NCI-H2227 treated with DMSO at 0.1 percent for 48 hours (cell line): Measurements from ENCODE around the gene PCDHA4.

ENCODE experiments used
- DNase-seq: peaks from one replicate; lab custom pipeline; 2025; lab: John Stamatoyannopoulos, UW

PCDHA4 gene

DNA sequence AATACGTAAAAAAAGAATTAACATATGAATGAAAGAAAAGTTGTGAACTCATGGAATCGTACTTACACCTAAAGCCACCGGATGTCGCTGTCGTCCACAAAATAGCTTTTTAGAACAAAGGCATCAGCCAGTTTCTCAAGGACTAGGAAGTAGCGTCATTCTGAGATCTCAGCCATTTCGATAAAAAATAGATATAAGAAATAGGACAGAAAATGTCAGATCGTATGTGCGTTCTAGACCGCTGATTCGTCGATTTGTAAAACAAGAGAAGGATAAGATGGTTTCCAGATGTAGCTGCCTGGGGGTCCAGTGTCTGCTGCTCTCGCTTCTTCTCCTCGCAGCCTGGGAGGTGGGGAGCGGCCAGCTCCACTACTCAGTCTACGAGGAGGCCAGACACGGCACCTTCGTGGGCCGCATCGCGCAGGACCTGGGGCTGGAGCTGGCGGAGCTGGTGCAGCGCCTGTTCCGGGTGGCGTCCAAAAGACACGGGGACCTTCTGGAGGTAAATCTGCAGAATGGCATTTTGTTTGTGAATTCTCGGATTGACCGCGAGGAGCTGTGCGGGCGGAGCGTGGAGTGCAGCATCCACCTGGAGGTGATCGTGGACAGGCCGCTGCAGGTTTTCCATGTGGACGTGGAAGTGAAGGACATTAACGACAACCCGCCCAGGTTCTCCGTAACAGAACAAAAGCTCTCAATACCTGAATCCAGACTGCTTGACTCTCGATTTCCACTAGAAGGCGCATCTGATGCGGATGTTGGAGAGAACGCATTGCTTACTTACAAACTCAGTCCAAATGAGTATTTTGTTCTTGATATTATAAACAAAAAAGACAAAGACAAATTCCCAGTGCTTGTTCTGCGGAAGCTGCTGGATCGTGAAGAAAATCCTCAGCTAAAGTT lies 49.2 kb downstream of the PCDHA4 start, which contains the start of gene PCDHA10:
PCDHA10 (plus strand) TSS at position 126 of the 903 bp plus-strand sequence; CDS start at position 278, 152 bp downstream.
- DNase-seq: no peak

DNA sequence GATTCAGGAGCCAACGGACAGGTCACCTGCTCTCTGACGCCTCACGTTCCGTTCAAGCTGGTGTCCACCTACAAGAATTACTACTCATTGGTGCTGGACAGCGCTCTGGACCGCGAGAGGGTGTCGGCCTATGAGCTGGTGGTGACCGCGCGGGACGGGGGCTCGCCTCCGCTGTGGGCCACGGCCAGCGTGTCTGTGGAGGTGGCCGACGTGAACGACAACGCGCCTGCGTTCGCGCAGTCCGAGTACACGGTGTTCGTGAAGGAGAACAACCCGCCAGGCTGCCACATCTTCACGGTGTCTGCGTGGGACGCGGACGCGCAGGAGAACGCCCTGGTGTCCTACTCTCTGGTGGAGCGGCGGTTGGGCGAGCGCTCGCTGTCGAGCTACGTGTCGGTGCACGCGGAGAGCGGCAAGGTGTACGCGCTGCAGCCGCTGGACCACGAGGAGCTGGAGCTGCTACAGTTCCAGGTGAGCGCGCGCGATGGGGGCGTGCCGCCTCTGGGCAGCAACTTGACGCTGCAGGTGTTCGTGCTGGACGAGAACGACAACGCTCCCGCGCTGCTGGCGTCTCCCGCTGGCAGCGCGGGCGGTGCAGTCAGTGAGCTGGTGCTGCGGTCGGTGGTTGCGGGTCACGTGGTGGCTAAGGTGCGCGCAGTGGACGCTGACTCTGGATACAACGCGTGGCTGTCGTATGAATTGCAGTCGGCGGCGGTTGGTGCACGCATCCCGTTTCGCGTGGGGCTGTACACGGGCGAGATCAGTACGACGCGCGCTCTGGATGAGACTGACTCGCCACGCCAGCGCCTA lies 50.5 kb downstream of the PCDHA4 start:
- DNase-seq: no peak

DNA sequence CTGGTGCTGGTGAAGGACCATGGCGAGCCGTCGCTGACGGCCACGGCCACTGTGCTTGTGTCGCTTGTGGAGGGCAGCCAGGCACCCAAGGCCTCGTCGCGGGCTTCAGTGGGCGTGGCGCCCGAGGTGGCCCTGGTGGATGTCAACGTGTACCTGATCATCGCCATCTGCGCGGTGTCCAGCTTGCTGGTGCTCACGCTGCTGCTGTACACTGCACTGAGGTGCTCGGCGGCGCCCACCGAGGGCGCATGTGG lies 51.0 kb downstream of the PCDHA4 start:
- DNase-seq: no peak

DNA sequence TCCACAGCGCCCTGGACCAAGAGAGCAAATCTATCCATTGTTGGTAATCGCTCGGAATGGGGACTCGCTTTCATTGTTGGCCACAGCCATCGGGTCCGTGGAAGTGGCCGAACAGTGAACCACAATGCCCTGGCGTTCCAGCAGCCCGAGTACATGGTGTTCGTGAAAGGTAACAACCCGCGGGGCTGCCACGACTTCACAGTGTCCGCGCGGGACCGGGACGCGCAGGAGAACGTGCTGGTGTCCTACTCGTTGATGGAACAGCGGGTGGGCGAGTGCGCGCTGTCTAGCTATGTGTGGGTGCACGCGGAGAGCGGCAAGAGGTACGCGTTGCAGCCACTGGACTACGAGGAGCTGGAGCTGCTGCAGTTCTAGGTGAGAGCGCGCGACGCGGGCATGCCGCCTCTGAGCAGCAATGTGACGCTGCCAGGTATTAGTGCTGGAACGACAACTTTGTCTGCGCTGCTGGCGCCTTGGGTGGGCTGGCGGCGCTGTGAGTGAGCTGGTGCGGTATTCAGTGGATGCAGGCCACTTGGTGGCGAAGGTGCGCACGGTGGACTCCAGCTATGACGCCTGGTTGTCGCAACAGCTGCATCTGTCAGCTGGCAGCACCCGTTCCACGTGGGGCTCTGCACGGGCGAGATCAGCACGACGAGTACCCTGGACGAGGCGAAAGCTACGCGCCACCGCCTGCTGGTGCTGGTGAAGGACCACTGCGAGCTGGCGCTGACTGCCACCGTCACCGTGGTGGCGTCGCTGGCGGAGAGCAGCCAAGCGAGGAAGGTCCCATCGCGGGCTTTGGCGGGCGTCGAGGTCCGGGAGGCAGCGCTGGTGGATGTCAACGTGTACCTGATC lies 55.8 kb downstream of the PCDHA4 start:
- DNase-seq: no peak
